ENCODE measurements around the gene CCDC187.

The CCDC187 gene

GRCh38 chr9:136278894-136279293 lies 25.0 kb downstream of the CCDC187 start:
- H3K27me3 ChIP-seq (ENCODE audit: control insufficient read depth, insufficient read depth, low read length) = no peaks in the 10 kb centered on the region
- H3K36me3 ChIP-seq (ENCODE audit: control insufficient read depth, insufficient read depth, low read length) = no peaks in the 10 kb centered on the region
- H3K4me1 ChIP-seq (ENCODE audit: control insufficient read depth, insufficient read depth, low read length) = 0 out of 2 replicates have a peak, but pooled peaks cover 4% of the 10 kb centered on the region
- no peaks in the 10 kb centered on the region for H3K9me3 ChIP-seq (ENCODE audit: control insufficient read depth, insufficient read depth, low read length)
- H3K4me3 ChIP-seq (ENCODE audit: low read depth, low read length) = no peak overlapping the region
- H3K27ac ChIP-seq (ENCODE audit: low read depth, low read length) = no peak overlapping the region
- no peak overlapping the region for H3K9ac ChIP-seq (ENCODE audit: low read depth, low read length)

DNA sequence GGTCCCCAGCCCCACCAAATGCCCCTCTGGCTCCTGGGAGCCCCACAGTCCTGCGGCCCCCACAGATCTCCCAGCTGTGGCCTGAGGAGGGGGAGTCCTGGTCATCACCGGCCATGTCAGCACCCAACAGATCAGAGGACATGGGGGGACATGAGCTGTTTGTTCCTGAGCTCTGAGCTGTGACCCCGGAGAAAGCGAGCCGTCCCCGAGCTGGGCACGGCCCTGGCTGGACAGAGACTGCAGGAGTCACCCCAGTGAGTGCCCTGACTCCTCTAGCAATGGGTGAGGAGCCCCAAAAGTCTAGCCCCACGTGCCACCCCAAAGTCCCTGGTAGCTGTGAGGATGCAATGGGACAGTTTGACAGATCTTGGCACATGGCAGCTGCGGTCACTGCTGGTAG lies 25.7 kb downstream of the CCDC187 start:
- Histone ChIP-seq H3K4me3 (ENCODE audit: low read depth, low read length) (no peak overlapping the region), H3K27ac (ENCODE audit: low read depth, low read length) (no peak overlapping the region), H3K9ac (ENCODE audit: low read depth, low read length) (no peak overlapping the region), H3K27me3 (ENCODE audit: control insufficient read depth, insufficient read depth, low read length) (no peaks in the 10 kb centered on the region), H3K9me3 (ENCODE audit: control insufficient read depth, insufficient read depth, low read length) (no peaks in the 10 kb centered on the region), H3K36me3 (ENCODE audit: control insufficient read depth, insufficient read depth, low read length) (no peaks in the 10 kb centered on the region), H3K4me1 (ENCODE audit: control insufficient read depth, insufficient read depth, low read length) (0 out of 2 replicates have a peak, but pooled peaks cover under 1% of the 10 kb centered on the region)

GRCh38 chr9:136277746-136278145 lies 26.1 kb downstream of the CCDC187 start:
- Histone ChIP-seq H3K4me1 (ENCODE audit: control insufficient read depth, insufficient read depth, low read length) (no peaks in the 10 kb centered on the region), H3K9me3 (ENCODE audit: control insufficient read depth, insufficient read depth, low read length) (no peaks in the 10 kb centered on the region), H3K27me3 (ENCODE audit: control insufficient read depth, insufficient read depth, low read length) (no peaks in the 10 kb centered on the region), H3K9ac (ENCODE audit: low read depth, low read length) (no peak overlapping the region), H3K27ac (ENCODE audit: low read depth, low read length) (no peak overlapping the region), H3K4me3 (ENCODE audit: low read depth, low read length) (no peak overlapping the region), H3K36me3 (ENCODE audit: control insufficient read depth, insufficient read depth, low read length) (no peaks in the 10 kb centered on the region)

DNA sequence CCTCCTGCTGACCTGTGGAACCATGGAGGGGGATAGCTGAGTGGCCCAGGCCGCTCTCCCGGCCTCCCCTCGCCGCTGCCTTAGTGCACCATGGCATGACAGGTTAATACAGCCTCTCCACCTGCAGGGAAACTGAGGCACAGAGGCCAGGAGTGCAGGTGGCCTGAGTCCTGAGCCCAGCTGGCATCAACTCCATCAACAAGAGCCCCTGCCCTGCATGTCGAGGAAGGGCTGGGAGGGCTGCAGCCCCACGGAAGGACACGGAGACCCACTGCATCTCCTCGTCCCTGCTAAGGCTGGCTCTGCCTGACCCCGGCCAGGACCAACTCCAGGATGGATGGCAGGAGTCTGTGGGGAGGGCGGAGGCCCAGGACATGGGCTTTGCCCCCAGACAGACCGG lies 27.2 kb downstream of the CCDC187 start:
- H3K9me3 ChIP-seq (ENCODE audit: control insufficient read depth, insufficient read depth, low read length) = no peaks in the 10 kb centered on the region
- H3K27ac ChIP-seq (ENCODE audit: low read depth, low read length) = no peak overlapping the region
- H3K9ac ChIP-seq (ENCODE audit: low read depth, low read length) = no peak overlapping the region
- no peaks in the 10 kb centered on the region for H3K27me3 ChIP-seq (ENCODE audit: control insufficient read depth, insufficient read depth, low read length)
- H3K4me3 ChIP-seq (ENCODE audit: low read depth, low read length) = no peak overlapping the region
- no peaks in the 10 kb centered on the region for H3K4me1 ChIP-seq (ENCODE audit: control insufficient read depth, insufficient read depth, low read length)
- H3K36me3 ChIP-seq (ENCODE audit: control insufficient read depth, insufficient read depth, low read length) = no peaks in the 10 kb centered on the region

DNA sequence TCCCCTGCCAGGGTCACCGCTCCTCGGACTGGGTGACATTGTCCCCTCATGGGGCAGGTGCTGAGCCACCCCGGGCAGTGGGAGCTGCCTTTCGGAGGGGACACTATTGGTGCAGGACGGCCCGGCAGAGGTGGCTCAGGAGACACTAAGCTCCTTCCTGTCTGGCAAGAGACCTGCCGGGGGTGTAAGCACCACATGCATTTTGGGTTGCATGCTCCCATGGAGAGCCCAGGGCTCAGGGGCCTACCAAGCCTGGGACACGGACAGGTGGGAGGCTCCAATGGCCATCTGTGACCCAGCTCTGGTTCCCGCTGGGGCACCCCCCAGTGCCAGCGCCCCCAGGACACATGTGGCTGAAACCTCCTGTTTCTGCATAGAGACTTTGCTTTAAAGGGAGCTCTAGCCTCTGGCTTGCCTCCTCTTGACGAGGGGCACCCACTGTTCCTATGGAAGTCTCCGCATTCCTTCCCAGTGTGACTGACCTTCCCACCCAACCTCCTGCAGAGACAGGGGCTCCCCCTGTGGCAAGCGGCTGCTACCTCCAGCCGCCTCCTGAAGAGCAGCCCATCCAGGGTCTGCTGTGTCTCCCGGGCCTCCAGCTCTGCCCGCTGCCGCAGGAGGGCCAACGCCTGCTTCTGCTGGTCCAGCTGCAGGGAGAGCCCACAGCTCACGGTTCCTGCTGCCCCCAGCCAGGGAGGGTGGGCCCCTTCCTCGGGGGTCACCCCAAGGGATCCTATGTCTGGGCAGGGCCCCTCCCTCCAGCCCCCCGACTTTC lies 28.1 kb downstream of the CCDC187 start:
- Histone ChIP-seq H3K27ac (ENCODE audit: low read depth, low read length) (no peak overlapping the region), H3K4me1 (ENCODE audit: control insufficient read depth, insufficient read depth, low read length) (no peaks in the 10 kb centered on the region), H3K27me3 (ENCODE audit: control insufficient read depth, insufficient read depth, low read length) (no peaks in the 10 kb centered on the region), H3K4me3 (ENCODE audit: low read depth, low read length) (no peak overlapping the region), H3K9ac (ENCODE audit: low read depth, low read length) (no peak overlapping the region), H3K9me3 (ENCODE audit: control insufficient read depth, insufficient read depth, low read length) (no peaks in the 10 kb centered on the region), H3K36me3 (ENCODE audit: control insufficient read depth, insufficient read depth, low read length) (no peaks in the 10 kb centered on the region)

DNA sequence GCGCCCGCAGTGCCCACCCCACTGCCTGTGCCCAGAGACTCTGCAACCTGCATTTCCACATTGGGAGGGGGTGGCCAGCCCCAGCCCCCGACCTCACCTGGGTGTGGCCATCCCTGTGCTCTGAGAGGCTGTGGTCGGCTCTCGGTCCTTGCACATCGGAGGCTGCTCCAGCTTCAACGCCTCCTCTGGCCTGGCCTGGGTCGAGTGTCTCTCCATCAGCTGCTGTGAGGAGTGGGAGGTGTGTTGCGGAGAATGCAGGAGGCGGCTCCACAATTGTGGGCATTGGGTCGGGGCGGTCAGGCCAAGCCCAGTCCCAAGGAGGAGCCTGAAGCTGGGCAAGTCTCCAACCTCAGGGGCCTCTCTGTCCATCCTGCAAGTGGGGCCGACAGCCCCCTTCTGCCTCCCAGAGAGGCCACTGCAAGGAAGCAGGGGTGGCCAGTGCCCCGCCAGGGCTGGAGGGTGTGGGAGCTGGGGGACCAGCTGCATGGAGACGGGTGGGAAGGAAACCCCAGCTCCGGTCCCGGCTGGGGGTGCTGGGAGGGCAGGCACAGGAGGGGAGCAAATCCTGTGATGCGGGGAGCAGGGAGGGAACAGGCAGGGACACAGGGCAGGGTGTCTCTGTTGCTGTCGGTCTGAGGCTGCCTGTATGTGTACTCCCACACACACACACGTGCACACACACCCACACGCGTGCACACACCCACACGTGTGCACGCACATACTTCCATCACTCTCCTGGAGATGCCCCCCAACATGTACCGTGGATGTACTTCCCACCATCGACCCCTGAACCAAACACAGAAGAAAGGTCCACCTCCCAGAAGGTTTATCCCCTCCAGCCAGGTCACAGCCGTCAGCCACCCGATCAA lies 28.9 kb downstream of the CCDC187 start:
- Histone ChIP-seq H3K9me3 (ENCODE audit: control insufficient read depth, insufficient read depth, low read length) (no peaks in the 10 kb centered on the region), H3K4me1 (ENCODE audit: control insufficient read depth, insufficient read depth, low read length) (no peaks in the 10 kb centered on the region), H3K9ac (ENCODE audit: low read depth, low read length) (no peak overlapping the region), H3K36me3 (ENCODE audit: control insufficient read depth, insufficient read depth, low read length) (no peaks in the 10 kb centered on the region), H3K27ac (ENCODE audit: low read depth, low read length) (no peak overlapping the region), H3K27me3 (ENCODE audit: control insufficient read depth, insufficient read depth, low read length) (no peaks in the 10 kb centered on the region), H3K4me3 (ENCODE audit: low read depth, low read length) (no peak overlapping the region)

DNA sequence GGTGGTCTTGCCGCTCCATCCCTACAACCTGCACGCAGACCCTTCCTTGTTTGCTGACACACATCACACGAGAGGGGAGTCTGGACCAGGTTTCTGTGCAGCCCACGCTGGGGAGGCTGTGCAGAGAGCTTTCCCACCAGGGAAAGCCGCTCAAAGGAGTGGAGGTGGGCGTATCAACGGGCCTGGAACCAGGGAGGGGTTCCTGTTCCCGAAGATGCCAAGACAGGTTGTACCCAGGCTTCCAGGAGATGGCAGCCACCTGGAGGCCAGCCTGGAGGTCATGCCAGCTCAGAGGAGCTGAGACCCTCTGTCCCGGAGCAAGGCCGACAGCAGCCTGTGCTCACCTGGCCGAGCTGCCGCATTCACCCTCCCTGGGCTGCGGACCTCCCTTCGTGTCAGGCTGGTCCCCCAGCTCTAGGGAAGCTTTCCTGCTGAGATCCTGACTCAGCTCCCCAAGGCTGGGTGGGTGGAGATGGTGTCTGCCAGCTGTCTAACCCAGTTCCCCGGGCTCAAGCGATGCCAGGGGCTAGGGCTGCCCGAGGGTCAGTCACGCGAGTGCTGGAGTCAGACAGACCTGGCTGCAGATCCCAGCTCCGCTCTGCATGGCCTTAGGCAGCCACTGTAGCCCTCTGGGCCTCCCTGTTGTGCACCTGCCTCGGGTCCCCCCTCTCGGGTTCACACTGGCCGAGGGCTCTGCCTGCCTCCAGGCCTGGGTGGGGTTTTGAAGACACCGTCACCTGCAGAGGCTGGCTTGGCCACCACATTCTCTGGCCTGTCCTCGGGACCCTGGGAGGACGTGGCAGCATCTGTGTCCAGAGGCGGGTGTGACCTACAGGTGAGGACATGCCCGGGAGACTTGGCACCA lies 29.7 kb downstream of the CCDC187 start:
- H3K4me1 ChIP-seq (ENCODE audit: control insufficient read depth, insufficient read depth, low read length) = no peaks in the 10 kb centered on the region
- no peak overlapping the region for H3K27ac ChIP-seq (ENCODE audit: low read depth, low read length)
- no peak overlapping the region for H3K9ac ChIP-seq (ENCODE audit: low read depth, low read length)
- H3K36me3 ChIP-seq (ENCODE audit: control insufficient read depth, insufficient read depth, low read length) = no peaks in the 10 kb centered on the region
- H3K27me3 ChIP-seq (ENCODE audit: control insufficient read depth, insufficient read depth, low read length) = no peaks in the 10 kb centered on the region
- no peaks in the 10 kb centered on the region for H3K9me3 ChIP-seq (ENCODE audit: control insufficient read depth, insufficient read depth, low read length)
- no peak overlapping the region for H3K4me3 ChIP-seq (ENCODE audit: low read depth, low read length)

GRCh38 chr9:136273244-136273865 lies 30.5 kb downstream of the CCDC187 start:
- Histone ChIP-seq H3K27ac (ENCODE audit: low read depth, low read length) (no peak overlapping the region), H3K9ac (ENCODE audit: low read depth, low read length) (no peak overlapping the region), H3K4me1 (ENCODE audit: control insufficient read depth, insufficient read depth, low read length) (no peaks in the 10 kb centered on the region; the same call in 1 of the 2 replicates), H3K9me3 (ENCODE audit: control insufficient read depth, insufficient read depth, low read length) (no peaks in the 10 kb centered on the region), H3K4me3 (ENCODE audit: low read depth, low read length) (no peak overlapping the region), H3K36me3 (ENCODE audit: control insufficient read depth, insufficient read depth, low read length) (no peaks in the 10 kb centered on the region), H3K27me3 (ENCODE audit: control insufficient read depth, insufficient read depth, low read length) (no peaks in the 10 kb centered on the region)

- H3K27me3 ChIP-seq (ENCODE audit: control insufficient read depth, insufficient read depth, low read length) = no peaks in the 10 kb centered on the region
- H3K9ac ChIP-seq (ENCODE audit: low read depth, low read length) = no peak overlapping the region
- peaks cover 7% of the 10 kb centered on the region for H3K4me1 ChIP-seq (ENCODE audit: control insufficient read depth, insufficient read depth, low read length)
- H3K36me3 ChIP-seq (ENCODE audit: control insufficient read depth, insufficient read depth, low read length) = no peaks in the 10 kb centered on the region
- H3K9me3 ChIP-seq (ENCODE audit: control insufficient read depth, insufficient read depth, low read length) = no peaks in the 10 kb centered on the region
- H3K27ac ChIP-seq (ENCODE audit: low read depth, low read length) = no peak overlapping the region
- H3K4me3 ChIP-seq (ENCODE audit: low read depth, low read length) = no peak overlapping the region
Observed at GRCh38 chr9:136270173-136270705, 33.7 kb downstream of the CCDC187 start.

GRCh38 chr9:136268735-136269134 lies 35.2 kb downstream of the CCDC187 start:
- H3K36me3 ChIP-seq (ENCODE audit: control insufficient read depth, insufficient read depth, low read length) = no peaks in the 10 kb centered on the region
- H3K27ac ChIP-seq (ENCODE audit: low read depth, low read length) = no peak overlapping the region
- no peak overlapping the region for H3K9ac ChIP-seq (ENCODE audit: low read depth, low read length)
- H3K27me3 ChIP-seq (ENCODE audit: control insufficient read depth, insufficient read depth, low read length) = no peaks in the 10 kb centered on the region
- no peaks in the 10 kb centered on the region for H3K9me3 ChIP-seq (ENCODE audit: control insufficient read depth, insufficient read depth, low read length)
- peaks cover 7% of the 10 kb centered on the region for H3K4me1 ChIP-seq (ENCODE audit: control insufficient read depth, insufficient read depth, low read length)
- H3K4me3 ChIP-seq (ENCODE audit: low read depth, low read length) = no peak overlapping the region
